OCI-LY3 (cell line): ENCODE measurements around the gene PPP1R36.

Source experiments
- H2AFZ ChIP-seq: fragments of 200-600, 300-600 bp; shearing (Covaris generic); 2 replicates; pipeline ENCODE4 v1.6.0; 2014; ENCODE audit warnings: antibody characterized with exemption, low read depth, low read length
- H3K27ac ChIP-seq: fragments of 200-600, 300-600 bp; sonication (generic); 2 replicates; pipeline ENCODE4 v1.5.1; 2014; ENCODE audit warnings: mild to moderate bottlenecking, low read length, moderate library complexity, mixed read lengths
- H3K27me3 ChIP-seq: fragments of 200-600, 300-600 bp; sonication (generic); 2 replicates; pipeline ENCODE4 v1.6.1; 2014; ENCODE audit warnings: low read depth, low read length, mixed read lengths
- H3K36me3 ChIP-seq: fragments of 200-600, 300-600 bp; sonication (generic); replicated peaks from 2 replicates; pipeline ENCODE3; 2014; ENCODE audit warnings: low read depth, low read length, mixed read lengths
- H3K4me1 ChIP-seq: fragments of 300-600, 200-600 bp; sonication (generic); 2 replicates; pipeline ENCODE4 v1.6.1; 2014; ENCODE audit warnings: low read length, mixed read lengths
- H3K4me2 ChIP-seq: fragments of 200-600, 300-600 bp; sonication (generic); 2 replicates; pipeline ENCODE4 v1.6.1; 2014; ENCODE audit warnings: low read length, mixed read lengths
- H3K4me3 ChIP-seq: fragments of 300-600, 200-600 bp; sonication (generic); 2 replicates; pipeline ENCODE4 v1.5.1; 2014; ENCODE audit warnings: antibody characterized with exemption, mild to moderate bottlenecking, low read length, moderate library complexity
- H3K79me2 ChIP-seq: fragments of 300-600, 200-600 bp; shearing (Covaris generic); 2 replicates; pipeline ENCODE4 v1.6.1; 2014; ENCODE audit warnings: mild to moderate bottlenecking, low read length, mixed read lengths
- H3K9ac ChIP-seq: fragments of 300-600, 200-600 bp; shearing (Covaris generic); 2 replicates; pipeline ENCODE4 v1.6.0; 2014; ENCODE audit warnings: mild to moderate bottlenecking, low read length, moderate library complexity
- H3K9me3 ChIP-seq: fragments of 200-600, 300-600 bp; shearing (Covaris generic); 2 replicates; pipeline ENCODE4 v1.6.1; 2014; ENCODE audit warnings: low read length, mixed read lengths; ENCODE audit not compliant: insufficient read depth
- H4K20me1 ChIP-seq: fragments of 200-600, 300-600 bp; sonication (generic); 2 replicates; pipeline ENCODE4 v1.6.1; 2016; ENCODE audit warnings: low read length, mixed read lengths; ENCODE audit not compliant: insufficient read depth
- CTCF ChIP-seq: fragments of 200-600, 300-600 bp; sonication (generic); IDR thresholded peaks from 2 replicates; pipeline ENCODE4 v1.5.1; 2014; ENCODE audit warnings: antibody characterized with exemption, low read length, low read depth
- EZH2phosphoT487 ChIP-seq: fragments of 200-600 bp; shearing (Covaris generic); IDR thresholded peaks from 2 replicates; pipeline ENCODE4 v1.6.1; 2018; ENCODE audit warnings: antibody characterized with exemption, mixed run types, low read depth

Gene PPP1R36

GRCh38 chr14:64504897-64505794 is 44.6 kb upstream of the PPP1R36 start:
- H2AFZ ChIP-seq: no peak overlapping the region
- peaks cover 49% of the 10 kb centered on the region for H3K4me1 ChIP-seq
- H3K27ac ChIP-seq: peak overlapping the region; percentile 93

GRCh38 chr14:64506721-64507120 is 43.0 kb upstream of the PPP1R36 start:
- no peaks in the 10 kb centered on the region for H3K27me3 ChIP-seq
- H3K9ac ChIP-seq: peak overlapping the region; percentile 94
- peaks cover 97% of the 10 kb centered on the region for H3K79me2 ChIP-seq
- H3K36me3 ChIP-seq: peaks cover 3% of the 10 kb centered on the region
- H3K4me3 ChIP-seq: peak overlapping the region; percentile 80
- peaks cover 51% of the 10 kb centered on the region for H3K4me1 ChIP-seq
- H3K9me3 ChIP-seq: no peaks in the 10 kb centered on the region
- peak overlapping the region; percentile 76 for H3K4me2 ChIP-seq
- H2AFZ ChIP-seq: no peak overlapping the region
- H4K20me1 ChIP-seq: peaks cover 28% of the 10 kb centered on the region
- TF ChIP-seq CTCF (no peak), EZH2phosphoT487 (no peak)
- peak overlapping the region; percentile 93 for H3K27ac ChIP-seq

More at GRCh38 chr14:64504897-64505794, 44.6 kb upstream of the PPP1R36 start:
- H4K20me1 ChIP-seq: peaks cover 16% of the 10 kb centered on the region
- peak overlapping the region; percentile 80 for H3K4me3 ChIP-seq
- no peaks in the 10 kb centered on the region for H3K27me3 ChIP-seq
- H3K9ac ChIP-seq: peak overlapping the region; percentile 94
- H3K4me2 ChIP-seq: peak overlapping the region; percentile 76
- peaks cover 97% of the 10 kb centered on the region for H3K79me2 ChIP-seq
- H3K36me3 ChIP-seq: no peaks in the 10 kb centered on the region
- no peak for TF ChIP-seq EZH2phosphoT487
- TF ChIP-seq CTCF: no peak
- H3K9me3 ChIP-seq: no peaks in the 10 kb centered on the region

GRCh38 chr14:64507376-64508156 is 42.2 kb upstream of the PPP1R36 start:
- Histone ChIP-seq H2AFZ (no peak overlapping the region), H3K79me2 (peaks cover 97% of the 10 kb centered on the region), H3K4me1 (peaks cover 49% of the 10 kb centered on the region), H3K4me2 (peak overlapping the region; percentile 76), H3K27ac (peak overlapping the region; percentile 93), H3K36me3 (peaks cover 5% of the 10 kb centered on the region), H3K27me3 (no peaks in the 10 kb centered on the region), H3K4me3 (peak overlapping the region; percentile 80), H3K9me3 (no peaks in the 10 kb centered on the region), H4K20me1 (peaks cover 36% of the 10 kb centered on the region), H3K9ac (peak overlapping the region; percentile 94)
- no peak for TF ChIP-seq CTCF
- TF ChIP-seq EZH2phosphoT487: no peak
